Upper lobe of left lung (tissue), 6 donors: ENCODE results near the gene ASB9. TPM values are rescaled to one million over a fixed set of nuclear protein-coding genes. Genes with fewer than 3 reads are reported as not detected.

Experiments used
- ATAC-seq, 2 donors: fragments of 200-7000 bp; cut with Tn5 transposase; one replicate each; pipeline ENCODE4 v1.9.1; 2022; ENCODE audit warnings: mild to moderate bottlenecking in 2 of 2, moderate library complexity in 2 of 2; ENCODE audit not compliant: low FRiP score in 2 of 2
- DNase-seq, 2 donors: peaks; one replicate each; pipeline ENCODE4 v3.0.0-alpha.2; 2019 to 2020
- H3K27ac ChIP-seq, 4 donors: fragments of 200-600 bp; sonication (generic); one replicate each; pipeline ENCODE4 v1.5.1; 2016 to 2019
- H3K27me3 ChIP-seq, 4 donors: fragments of 200-600 bp; sonication (generic); one replicate each; pipeline ENCODE4 v1.5.1; 2017 to 2019
- H3K36me3 ChIP-seq, 4 donors: fragments of 200-600 bp; sonication (generic); one replicate each; pipeline ENCODE4 v1.5.1; 2016 to 2019
- H3K4me1 ChIP-seq, 4 donors: fragments of 200-600 bp; sonication (generic); one replicate each; pipeline ENCODE4 v1.5.1; 2018 to 2019
- H3K4me3 ChIP-seq, 4 donors: fragments of 200-600 bp; sonication (generic); one replicate each; pipeline ENCODE4 v1.5.1; 2017 to 2019; ENCODE audit warnings: mild to moderate bottlenecking in 2 of 4, moderate library complexity in 1 of 4
- H3K9me3 ChIP-seq, 4 donors: fragments of 200-600 bp; sonication (generic); one replicate each; pipeline ENCODE4 v1.5.1; 2018 to 2019
- CTCF ChIP-seq, 6 experiments: fragments of 450-650 bp in 4 of 6; fragments of 200-600 bp in 2 of 6; sonication (generic) in 2 of 6; IDR thresholded peaks; one replicate each; pipeline ENCODE4 v1.5.1; 2016 to 2019; ENCODE audit warnings: antibody characterized with exemption in 6 of 6
- EP300 ChIP-seq, 4 donors: sonication (generic); formaldehyde crosslinking; IDR thresholded peaks; one replicate each; pipeline ENCODE4 v1.5.1; 2017; ENCODE audit warnings: antibody characterized with exemption in 4 of 4, control low read depth in 2 of 4
- POLR2A ChIP-seq, 4 donors: fragments of 450-650 bp; IDR thresholded peaks; one replicate each; pipeline ENCODE4 v1.5.1; 2016 to 2017; ENCODE audit warnings: antibody characterized with exemption in 4 of 4, mild to moderate bottlenecking in 2 of 4
- POLR2AphosphoS5 ChIP-seq, 2 donors: sonication (generic); formaldehyde crosslinking; IDR thresholded peaks; one replicate each; pipeline ENCODE4 v1.5.1; 2017; ENCODE audit warnings: antibody characterized with exemption in 2 of 2
- WGBS, 2 donors: methylation state at CpG; one replicate each; pipeline ENCODE4 v1.1.5; 2017 to 2018; 5-methylcytosine and 5-hydroxymethylcytosine counted together
- total RNA-seq, 6 donors: library from RNA; depleted of rRNA in 4 of 6; stranded (reverse); fragments of >200 nt in 4 of 6; gene quantifications; one replicate each; pipeline versions ENCODE4 v1.1.0 to v1.2.1, GENCODE V29; 2016 to 2021
- donor health status: DM: no; HTN: no; CAD: no; lungs with moderate emphysema.
- donor health status: DM: no; HTN: yes; CAD: no; lungs with severe emphysema.

Gene ASB9
- total RNA-seq, 6 donors from 2014 or later = 3.0 to 6.2 (median 3.6) TPM

- no peak for DNase-seq
- TF ChIP-seq POLR2AphosphoS5 (IDR thresholded peaks at IDR 0.05) = no peak
- no peak for TF ChIP-seq CTCF (IDR thresholded peaks at IDR 0.05)
- no peak for TF ChIP-seq EP300 (IDR thresholded peaks at IDR 0.05)
- TF ChIP-seq POLR2A (IDR thresholded peaks at IDR 0.05) = no peak
- WGBS, 2 donors = 77 to 91% methylated on average over 2 of the region's 2 CpGs
These were observed 54.5 kb downstream of the ASB9 start for GRCh38 chrX:15215366-15215765.

DNA sequence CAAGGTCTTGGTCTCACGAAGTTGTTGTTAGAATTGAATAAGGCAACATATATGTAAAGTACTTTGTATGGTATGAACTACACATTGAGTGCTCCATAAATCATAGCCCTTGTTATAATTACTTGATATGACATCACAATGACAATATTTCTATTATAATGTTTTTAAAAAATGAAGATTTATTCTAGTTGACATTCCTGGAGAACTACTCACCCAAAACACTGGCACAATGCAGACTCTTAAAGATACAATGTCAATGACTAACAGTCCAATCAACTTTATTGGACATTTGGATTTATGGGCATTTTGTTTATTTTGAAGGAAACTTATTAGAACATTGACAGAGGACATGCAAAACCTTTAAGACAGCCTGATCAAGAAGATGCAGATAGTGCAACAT, 55.3 kb downstream of the ASB9 start:
- Histone ChIP-seq H3K27me3 (no peaks in the 10 kb centered on the region), H3K36me3 (no peaks in the 10 kb centered on the region), H3K4me3 (no peak overlapping the region), H3K27ac (no peak overlapping the region), H3K9me3 (no peaks in the 10 kb centered on the region), H3K4me1 (no peaks in the 10 kb centered on the region)
- 58 to 82% methylated on average over 1 of the region's 1 CpG for WGBS, 2 donors
- TF ChIP-seq POLR2A (IDR thresholded peaks at IDR 0.05) (no peak), EP300 (IDR thresholded peaks at IDR 0.05) (no peak), CTCF (IDR thresholded peaks at IDR 0.05) (no peak), POLR2AphosphoS5 (IDR thresholded peaks at IDR 0.05) (no peak)
- DNase-seq = no peak
- no peak for ATAC-seq

More at GRCh38 chrX:15215366-15215765, 54.5 kb downstream of the ASB9 start:
- no peak overlapping the region for H3K27ac ChIP-seq
- H3K9me3 ChIP-seq = no peaks in the 10 kb centered on the region
- ATAC-seq = no peak
- H3K27me3 ChIP-seq = no peaks in the 10 kb centered on the region
- no peaks in the 10 kb centered on the region for H3K36me3 ChIP-seq
- H3K4me3 ChIP-seq = no peak overlapping the region
- H3K4me1 ChIP-seq = no peaks in the 10 kb centered on the region

DNA sequence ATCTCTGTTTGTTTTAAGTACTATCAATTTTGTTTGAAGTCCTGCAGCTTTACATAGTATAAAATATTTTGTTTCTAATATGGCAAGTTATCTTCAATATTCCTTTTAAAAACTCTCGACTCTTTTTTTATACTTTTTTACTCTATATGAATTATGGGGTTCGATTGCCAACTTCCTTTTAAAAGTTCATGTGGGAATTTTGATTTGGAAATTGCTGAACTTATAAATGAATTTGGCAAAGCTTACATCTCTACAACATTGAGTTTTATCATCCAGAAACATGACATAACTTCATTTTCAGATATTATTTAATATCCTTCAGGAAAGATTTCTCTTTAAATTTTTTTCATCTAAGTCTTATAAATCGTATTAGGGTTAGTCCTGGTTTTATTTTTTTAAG, 60.8 kb downstream of the ASB9 start:
- ATAC-seq = no peak
- no peaks in the 10 kb centered on the region for H3K9me3 ChIP-seq
- H3K4me1 ChIP-seq = no peaks in the 10 kb centered on the region
- 80 to 86% methylated on average over 3 of the region's 3 CpGs for WGBS, 2 donors
- H3K4me3 ChIP-seq = no peak overlapping the region
- H3K36me3 ChIP-seq = no peaks in the 10 kb centered on the region
- no peaks in the 10 kb centered on the region for H3K27me3 ChIP-seq
- TF ChIP-seq POLR2AphosphoS5 (IDR thresholded peaks at IDR 0.05) (no peak), POLR2A (IDR thresholded peaks at IDR 0.05) (no peak), CTCF (IDR thresholded peaks at IDR 0.05) (no peak), EP300 (IDR thresholded peaks at IDR 0.05) (no peak)
- DNase-seq = no peak
- H3K27ac ChIP-seq = no peak overlapping the region

- no peak for TF ChIP-seq POLR2AphosphoS5 (IDR thresholded peaks at IDR 0.05)
- H3K4me1 ChIP-seq = no peaks in the 10 kb centered on the region
- no peak overlapping the region for H3K4me3 ChIP-seq
- ATAC-seq (no peak), DNase-seq (no peak)
- no peak overlapping the region for H3K27ac ChIP-seq
- H3K27me3 ChIP-seq = no peaks in the 10 kb centered on the region
- WGBS, 2 donors = 81 to 84% methylated on average over 3 of the region's 3 CpGs
- H3K9me3 ChIP-seq = no peaks in the 10 kb centered on the region
- H3K36me3 ChIP-seq = no peaks in the 10 kb centered on the region
These were observed 61.9 kb downstream of the ASB9 start for GRCh38 chrX:15207994-15208393.

DNA sequence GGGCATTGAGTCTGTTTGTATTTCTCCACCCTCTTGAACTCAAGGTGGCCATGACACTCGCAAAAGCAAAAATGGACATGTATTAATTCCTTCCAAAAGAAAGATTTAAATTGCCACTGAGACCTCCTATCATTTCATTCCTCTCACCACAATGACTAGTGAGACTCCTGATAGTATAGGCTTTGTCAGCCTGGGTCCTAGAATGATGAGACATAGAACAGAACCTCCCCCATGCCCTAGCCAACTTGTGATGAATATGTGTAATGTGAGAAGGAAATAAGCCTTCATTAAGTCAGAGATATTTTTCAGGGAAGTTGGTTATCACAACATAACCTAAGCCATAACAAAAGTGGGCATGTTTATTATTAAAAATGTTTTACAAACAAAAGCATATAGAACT, 62.5 kb downstream of the ASB9 start:
- Histone ChIP-seq H3K4me1 (no peaks in the 10 kb centered on the region), H3K9me3 (no peaks in the 10 kb centered on the region), H3K4me3 (no peak overlapping the region), H3K27ac (no peak overlapping the region), H3K27me3 (no peaks in the 10 kb centered on the region), H3K36me3 (no peaks in the 10 kb centered on the region)
- DNase-seq (no peak), ATAC-seq (no peak)
- TF ChIP-seq EP300 (IDR thresholded peaks at IDR 0.05) = no peak
- TF ChIP-seq POLR2AphosphoS5 (IDR thresholded peaks at IDR 0.05) = no peak
- TF ChIP-seq POLR2A (IDR thresholded peaks at IDR 0.05) = no peak
- TF ChIP-seq CTCF (IDR thresholded peaks at IDR 0.05) = no peak
- 34 to 82% methylated on average over 1 of the region's 1 CpG for WGBS, 2 donors
